NCI-H524 treated with DMSO at 0.1 percent for 48 hours (cell line): ENCODE results near the gene NCCRP1.

Experiments
- DNase-seq: peaks from one replicate; lab custom pipeline; 2025; lab: John Stamatoyannopoulos, UW

The NCCRP1 gene

GRCh38 chr19:39246951-39247669 is 50.3 kb downstream of the NCCRP1 start:
- DNase-seq: peak; percentile 18

- DNase-seq: no peak
Observed at GRCh38 chr19:39247701-39248664, 51.2 kb downstream of the NCCRP1 start.

GRCh38 chr19:39248806-39249205 is 52.0 kb downstream of the NCCRP1 start, which contains the start of gene IFNL4:
Gene IFNL4, minus strand, starts transcription at chr19:39248856.
- no peak for DNase-seq

- no peak for DNase-seq
Observed at GRCh38 chr19:39251081-39251480, 54.3 kb downstream of the NCCRP1 start.
